ENCODE data around the gene BIRC3.

DNA sequence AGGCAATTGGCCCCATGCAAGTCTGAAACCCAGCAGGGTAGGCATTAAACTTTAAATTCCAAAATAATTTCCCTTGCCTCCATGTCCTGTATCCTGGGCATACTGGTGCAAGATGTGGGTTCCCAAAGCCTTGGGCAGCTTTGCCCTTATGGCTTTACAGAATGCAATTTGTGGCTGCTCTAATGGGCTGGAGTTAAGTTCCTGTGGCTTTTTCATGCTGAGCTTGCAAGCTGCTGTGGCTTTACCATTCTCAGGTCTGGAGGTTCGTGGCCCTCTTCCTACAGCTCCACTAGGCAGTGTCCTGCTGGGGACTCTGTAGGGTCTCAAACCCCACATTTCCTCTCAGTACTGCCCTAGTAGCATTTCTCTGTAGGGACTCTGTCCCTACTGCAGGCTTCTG, 15.0 kb upstream of the BIRC3 start:
- TF ChIP-seq, protein P1, sequence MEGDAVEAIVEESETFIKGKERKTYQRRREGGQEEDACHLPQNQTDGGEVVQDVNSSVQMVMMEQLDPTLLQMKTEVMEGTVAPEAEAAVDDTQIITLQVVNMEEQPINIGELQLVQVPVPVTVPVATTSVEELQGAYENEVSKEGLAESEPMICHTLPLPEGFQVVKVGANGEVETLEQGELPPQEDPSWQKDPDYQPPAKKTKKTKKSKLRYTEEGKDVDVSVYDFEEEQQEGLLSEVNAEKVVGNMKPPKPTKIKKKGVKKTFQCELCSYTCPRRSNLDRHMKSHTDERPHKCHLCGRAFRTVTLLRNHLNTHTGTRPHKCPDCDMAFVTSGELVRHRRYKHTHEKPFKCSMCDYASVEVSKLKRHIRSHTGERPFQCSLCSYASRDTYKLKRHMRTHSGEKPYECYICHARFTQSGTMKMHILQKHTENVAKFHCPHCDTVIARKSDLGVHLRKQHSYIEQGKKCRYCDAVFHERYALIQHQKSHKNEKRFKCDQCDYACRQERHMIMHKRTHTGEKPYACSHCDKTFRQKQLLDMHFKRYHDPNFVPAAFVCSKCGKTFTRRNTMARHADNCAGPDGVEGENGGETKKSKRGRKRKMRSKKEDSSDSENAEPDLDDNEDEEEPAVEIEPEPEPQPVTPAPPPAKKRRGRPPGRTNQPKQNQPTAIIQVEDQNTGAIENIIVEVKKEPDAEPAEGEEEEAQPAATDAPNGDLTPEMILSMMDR (IDR thresholded peaks at IDR 0.05) = no peak
- no peak for TF ChIP-seq EZH2 (IDR thresholded peaks at IDR 0.05; ENCODE audit: borderline replicate concordance, insufficient read depth, low read depth, low read length, poor library complexity, severe bottlenecking)

All from B cell (primary cell).